Cerebellar cortex (tissue), 1 donor: ENCODE data around the gene PRKCQ.

ENCODE experiments used
- DNase-seq: peaks from one replicate; pipeline ENCODE4 v3.0.0-alpha.2; 2015; ENCODE audit warnings: low spot score

Gene PRKCQ

GRCh38 chr10:6520138-6520537 is 59.9 kb downstream of the PRKCQ start:
- DNase-seq, result no peak

GRCh38 chr10:6518791-6519429 is 61.2 kb downstream of the PRKCQ start:
- DNase-seq, result no peak

DNA sequence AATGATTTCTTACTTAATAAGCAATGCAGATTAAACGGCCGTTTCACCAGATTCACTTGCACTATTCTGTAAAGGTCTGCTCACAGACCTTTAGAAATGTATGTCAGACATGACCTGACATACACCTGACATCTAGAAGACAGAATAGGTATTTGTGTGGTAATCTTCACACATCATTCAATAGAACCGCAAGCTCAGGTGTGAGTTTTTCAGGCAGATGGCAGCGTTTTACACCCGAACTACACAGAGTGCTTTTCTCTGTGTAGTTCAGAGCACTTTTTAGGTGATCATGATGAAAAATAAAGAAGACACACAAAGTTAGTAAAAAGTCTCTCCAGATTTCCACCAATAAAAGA is 63.2 kb downstream of the PRKCQ start:
- no peak for DNase-seq

GRCh38 chr10:6516281-6516928 is 63.7 kb downstream of the PRKCQ start:
- DNase-seq, result no peak

- DNase-seq, result no peak
These were observed 65.0 kb downstream of the PRKCQ start for GRCh38 chr10:6514844-6515780.

DNA sequence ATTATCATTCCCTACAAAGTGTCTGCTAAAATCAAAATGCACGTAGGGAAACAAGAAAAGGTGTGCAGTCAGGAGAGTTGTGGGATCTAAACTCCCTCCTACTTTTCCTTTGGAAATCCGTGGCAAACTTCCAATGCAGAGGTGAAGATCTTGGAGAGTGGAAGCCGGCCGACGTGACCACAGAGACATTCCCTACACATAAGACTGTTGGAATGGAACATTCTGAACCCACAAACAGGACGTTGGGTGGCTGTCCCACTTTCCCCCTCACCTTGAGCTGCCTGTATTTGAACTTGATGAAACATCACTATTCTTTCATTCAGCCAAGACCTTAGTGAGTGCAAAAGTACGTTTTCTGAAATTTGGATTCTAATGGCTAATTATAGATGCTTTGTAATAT is 65.9 kb downstream of the PRKCQ start:
- no peak for DNase-seq

DNA sequence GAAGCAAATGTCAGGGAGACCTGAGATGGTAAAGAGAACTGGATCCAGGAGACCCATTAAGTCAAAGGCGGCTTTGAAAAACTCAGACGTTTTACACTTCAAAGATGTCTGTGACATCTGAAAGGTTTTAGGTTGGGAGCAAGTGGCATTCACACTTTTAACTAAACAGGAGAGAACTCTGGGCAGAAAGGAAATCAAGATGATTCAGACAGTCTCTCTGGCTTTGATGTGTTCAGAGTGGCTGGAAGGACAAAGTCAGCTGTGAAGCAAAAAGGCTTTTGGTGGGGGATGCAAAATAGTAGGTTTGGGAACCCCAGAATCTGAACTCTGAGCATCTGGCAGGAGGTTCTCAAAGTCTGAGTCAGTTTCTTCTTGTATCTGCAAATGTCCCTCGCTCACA is 66.6 kb downstream of the PRKCQ start:
- DNase-seq, result no peak

- DNase-seq, result no peak
These were observed 67.9 kb downstream of the PRKCQ start for GRCh38 chr10:6512182-6512581.

DNA sequence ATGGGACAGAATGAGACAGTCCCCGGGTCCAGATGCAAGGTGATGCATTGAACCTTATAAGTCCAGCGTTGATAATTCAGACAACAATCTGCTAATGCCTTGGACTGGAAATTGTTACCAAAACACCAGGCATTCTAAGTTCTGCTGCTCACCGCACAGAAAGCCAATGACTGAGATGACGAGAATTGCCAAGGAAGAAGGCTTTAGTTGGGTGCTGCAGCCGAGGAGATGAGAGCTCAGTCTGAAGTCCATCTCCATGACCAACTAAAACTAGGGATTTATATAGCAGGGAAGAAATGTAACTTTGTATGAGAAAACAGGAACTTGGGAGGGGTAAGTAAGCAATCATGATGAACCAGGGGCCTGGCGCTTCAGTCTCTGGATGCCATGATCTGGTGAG is 68.7 kb downstream of the PRKCQ start:
- no peak for DNase-seq

DNA sequence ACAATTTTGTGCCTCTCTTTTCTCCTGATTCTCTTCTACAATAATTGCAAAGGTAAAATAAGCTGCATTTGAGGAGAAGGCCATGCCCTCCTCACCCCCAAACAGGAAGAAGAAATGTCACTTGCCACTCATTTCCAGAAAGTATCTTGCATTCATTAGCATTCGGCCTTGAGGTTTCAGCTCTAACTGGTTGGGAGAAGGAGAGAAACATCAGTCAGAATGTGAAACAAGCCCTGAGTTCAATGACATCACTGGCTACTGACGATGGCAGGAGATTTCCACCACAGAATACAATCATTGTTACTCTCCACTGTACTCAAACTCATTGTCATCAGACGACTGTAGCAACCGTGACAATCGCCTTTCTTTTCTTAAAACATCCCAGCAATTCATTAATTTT is 72.8 kb downstream of the PRKCQ start:
- no peak for DNase-seq

GRCh38 chr10:6505300-6505699 is 74.8 kb downstream of the PRKCQ start:
- no peak for DNase-seq

DNA sequence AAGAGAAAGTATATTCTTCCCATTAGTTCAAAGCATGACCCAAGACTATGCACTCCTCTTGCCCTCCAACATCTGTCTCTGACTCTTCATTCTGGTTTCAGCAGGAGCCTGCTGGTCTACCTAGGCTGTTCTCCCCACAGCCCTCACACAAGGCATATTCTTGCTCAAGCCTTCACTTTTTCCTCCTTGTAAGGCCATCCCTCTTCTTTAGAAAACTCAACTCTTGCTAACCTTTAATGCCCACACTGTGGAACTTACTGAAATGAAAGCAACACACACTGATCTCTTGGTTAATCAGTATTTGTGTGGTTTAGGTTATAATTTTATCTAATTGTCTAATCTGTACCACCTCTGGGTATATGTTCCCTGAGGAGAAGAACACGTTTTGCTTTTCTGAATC is 75.8 kb downstream of the PRKCQ start:
- no peak for DNase-seq

DNA sequence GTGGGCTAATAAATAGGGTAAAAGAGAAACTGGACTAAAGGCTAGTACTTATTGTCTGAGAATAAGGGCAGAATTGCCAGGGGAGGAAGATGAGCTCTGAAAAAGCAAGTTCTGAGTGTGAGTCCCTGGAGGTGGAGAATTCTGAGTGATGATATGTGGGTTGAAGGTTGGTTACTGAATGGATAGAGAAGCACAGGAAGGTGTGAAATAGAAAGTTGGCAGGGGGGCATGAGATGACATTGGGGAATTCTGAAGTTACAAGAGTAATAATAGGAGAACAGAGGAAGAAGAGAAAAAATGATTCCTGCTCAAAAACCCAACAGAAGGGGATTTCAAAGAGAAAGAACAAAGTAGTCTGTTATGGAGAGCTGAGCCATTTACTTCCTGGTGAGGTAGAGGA is 76.9 kb downstream of the PRKCQ start:
- DNase-seq, result no peak

DNA sequence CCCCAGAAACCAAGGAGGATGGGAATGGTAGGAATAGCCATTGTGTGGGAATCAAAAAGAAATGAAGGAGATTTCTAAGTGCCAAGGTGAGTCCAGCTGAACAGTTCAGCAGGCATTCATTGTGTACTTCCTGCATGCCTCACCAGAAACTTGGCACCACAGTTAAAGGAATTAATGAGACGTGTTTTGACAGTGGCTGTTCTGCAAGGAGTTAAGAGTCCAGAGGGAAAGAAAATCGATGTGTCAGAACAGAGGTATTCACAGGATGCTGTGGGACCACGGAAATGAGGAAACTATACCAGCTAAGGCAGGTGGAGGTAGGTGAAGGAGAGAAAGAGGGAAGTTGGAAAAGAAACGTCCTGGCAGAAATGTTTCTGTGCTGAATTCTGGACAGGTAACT is 78.1 kb downstream of the PRKCQ start:
- no peak for DNase-seq

- no peak for DNase-seq
These were observed 80.1 kb downstream of the PRKCQ start for GRCh38 chr10:6499974-6500373.

DNA sequence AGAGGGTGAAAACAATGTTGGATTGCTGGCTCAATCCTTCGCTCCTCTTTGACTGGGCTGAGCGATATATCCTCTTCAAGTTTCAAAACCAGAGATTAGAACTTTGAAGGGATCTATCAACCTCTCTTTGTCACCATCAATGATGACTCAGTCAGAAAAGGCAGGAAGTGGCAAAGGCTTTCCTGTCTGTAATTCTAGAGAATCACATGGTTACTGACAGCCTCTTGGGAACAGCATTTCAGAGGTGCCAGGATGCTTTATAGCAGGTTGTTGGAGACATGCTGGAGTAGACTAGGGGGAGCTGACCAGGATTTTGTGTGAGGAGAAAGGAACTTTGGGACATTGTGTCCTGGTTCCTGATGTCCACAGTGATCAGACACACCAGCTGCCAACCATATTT is 81.3 kb downstream of the PRKCQ start:
- no peak for DNase-seq

DNA sequence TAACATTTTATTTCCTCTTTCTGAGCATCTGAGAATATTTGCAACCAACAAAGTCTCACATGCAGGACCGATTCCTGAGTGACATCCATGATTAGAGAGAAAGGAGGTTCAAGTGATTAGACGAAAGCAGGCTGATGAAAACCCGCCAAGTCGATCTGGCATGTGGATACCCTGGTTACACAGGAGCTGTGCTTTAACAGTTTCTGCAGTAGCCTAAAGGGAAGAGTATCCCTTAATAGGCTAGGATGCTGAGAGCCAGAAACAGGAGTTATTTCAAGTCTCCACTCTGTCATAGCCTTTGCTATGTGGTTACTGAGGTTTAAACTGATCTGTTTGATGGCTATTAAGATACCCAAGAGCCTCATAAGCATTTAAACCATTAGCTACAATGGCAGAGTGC is 82.5 kb downstream of the PRKCQ start:
- DNase-seq, result no peak

GRCh38 chr10:6494936-6495592 is 85.0 kb downstream of the PRKCQ start:
- no peak for DNase-seq

GRCh38 chr10:6494442-6494819 is 85.6 kb downstream of the PRKCQ start:
- DNase-seq, result no peak

DNA sequence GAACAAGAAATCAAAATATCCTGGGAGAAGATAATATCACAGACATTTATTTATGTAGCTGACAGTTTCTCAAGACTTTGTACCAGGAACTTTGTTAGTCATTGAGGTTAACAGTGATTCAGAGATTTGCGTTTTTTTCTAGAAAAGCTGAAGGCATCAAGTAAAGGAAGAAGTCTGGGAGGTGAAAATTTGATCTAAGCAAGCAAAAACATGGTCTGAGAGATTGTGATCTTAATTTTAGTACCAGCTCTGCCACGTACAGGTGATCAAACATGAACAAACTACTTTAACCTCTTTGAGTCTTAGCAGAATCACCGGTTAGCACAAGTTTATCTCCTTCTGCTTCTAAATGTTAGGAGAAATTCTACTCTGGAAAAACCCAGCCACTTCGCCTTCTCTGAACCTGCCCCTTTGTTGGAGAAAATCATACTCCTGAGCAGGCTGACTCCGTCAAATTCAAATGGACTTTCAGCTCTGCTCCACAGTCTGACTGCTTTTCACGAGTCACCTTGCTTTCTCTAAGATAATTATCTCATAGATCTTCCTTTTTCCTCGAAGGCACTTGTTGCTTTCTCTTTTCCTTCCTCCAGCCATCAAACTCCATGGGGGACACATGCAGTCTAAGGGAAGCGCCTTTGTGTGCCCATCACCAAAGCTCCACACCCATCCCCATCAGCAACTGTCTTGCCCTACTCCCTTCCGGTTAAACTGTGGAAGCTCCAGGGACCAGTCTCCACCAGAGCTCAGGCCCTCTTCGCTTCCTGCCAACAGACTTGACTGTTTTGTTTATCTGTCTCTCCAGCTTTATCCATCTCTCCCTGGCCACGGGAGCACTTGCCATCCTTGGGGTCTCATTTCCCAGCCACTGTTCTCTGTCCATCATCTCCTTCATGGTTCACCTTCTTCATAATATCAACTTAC is 86.3 kb downstream of the PRKCQ start:
- no peak for DNase-seq

DNA sequence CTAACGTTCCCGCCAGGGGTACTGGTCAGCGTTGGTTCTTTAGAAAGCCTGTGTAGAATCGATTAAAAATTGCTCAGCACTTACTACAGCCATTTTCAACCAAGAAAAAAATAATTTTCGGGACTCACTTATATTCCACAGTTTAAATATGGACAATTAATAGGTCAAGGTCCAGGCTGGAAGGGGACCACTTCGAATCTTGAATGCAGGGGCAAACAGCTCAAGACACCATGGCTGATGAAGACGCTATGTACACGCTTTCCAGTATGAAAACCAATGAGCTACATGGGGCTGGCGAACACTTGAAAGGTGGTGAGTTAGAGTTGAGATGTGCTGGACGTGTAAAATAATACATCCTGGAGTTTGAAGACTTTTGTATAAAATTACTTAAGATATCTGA is 87.2 kb downstream of the PRKCQ start:
- DNase-seq, result no peak
